Esophagus muscularis mucosa (tissue), 4 donors: Measurements from ENCODE around the gene ROBO4. TPM values are rescaled to one million over a fixed set of nuclear protein-coding genes. Genes with fewer than 3 reads are reported as not detected.

Source experiments
- DNase-seq: peaks from one replicate; pipeline ENCODE4 v3.0.0-alpha.2; 2017; ENCODE audit errors: extremely low spot score
- H3K27ac ChIP-seq, 4 donors: fragments of 200-600 bp; sonication (generic); replicated peaks in 1 of 4; 1 replicate in 3 of 4; 2 replicates in 1 of 4; pipeline ENCODE4 v1.5.1; 2016 to 2019; ENCODE audit warnings: mild to moderate bottlenecking in 1 of 4
- H3K27me3 ChIP-seq, 4 donors: fragments of 200-600 bp; sonication (generic); one replicate each; pipeline versions ENCODE4 v1.5.1 to v1.6.0; 2016 to 2019
- H3K36me3 ChIP-seq, 4 donors: fragments of 200-600 bp; sonication (generic); one replicate each; pipeline ENCODE4 v1.5.1; 2016 to 2019
- H3K4me1 ChIP-seq, 4 donors: fragments of 200-600 bp; sonication (generic); one replicate each; pipeline ENCODE4 v1.5.1; 2016 to 2019
- H3K4me3 ChIP-seq, 4 donors: fragments of 200-600 bp; sonication (generic); 1 replicate in 2 of 4; 2 replicates in 2 of 4; pipeline ENCODE4 v1.5.1; 2016 to 2019; ENCODE audit warnings: mild to moderate bottlenecking in 4 of 4, moderate library complexity in 1 of 4
- H3K9me3 ChIP-seq, 4 donors: fragments of 200-600 bp; sonication (generic); 1 replicate in 3 of 4; 2 replicates in 1 of 4; pipeline ENCODE4 v1.5.1; 2016 to 2019
- EP300 ChIP-seq: sonication (generic); formaldehyde crosslinking; IDR thresholded peaks from one replicate; pipeline ENCODE4 v1.6.1; 2017; ENCODE audit warnings: antibody characterized with exemption
- POLR2A ChIP-seq: fragments of 450-650 bp; IDR thresholded peaks from one replicate; pipeline ENCODE4 v1.6.1; 2017; ENCODE audit warnings: antibody characterized with exemption, moderate library complexity, mild to moderate bottlenecking, low read depth
- POLR2AphosphoS5 ChIP-seq, 2 donors: sonication (generic); formaldehyde crosslinking; IDR thresholded peaks; one replicate each; pipeline ENCODE4 v1.6.1; 2017; ENCODE audit warnings: antibody characterized with exemption in 2 of 2
- WGBS: methylation state at CpG from one replicate; pipeline ENCODE4 v1.1.5; 2018; 5-methylcytosine and 5-hydroxymethylcytosine counted together
- intact Hi-C: fragments of 100-400 bp; cut with DNase I; formaldehyde crosslinking; loops from one replicate; pipeline ENCODE4 v1.15.1; 2023
- total RNA-seq, 4 donors: library from RNA; depleted of rRNA; stranded (reverse); fragments of >200 nt; gene quantifications; one replicate each; pipeline versions ENCODE4 v1.1.0 to v1.2.1, GENCODE V29; 2016
- TF ChIP-seq, protein P1 (sequence below), 3 experiments: fragments of 200-600 bp in 2 of 3; fragments of 450-650 bp in 1 of 3; sonication (generic) in 2 of 3; IDR thresholded peaks; one replicate each; pipeline ENCODE4 v1.5.1; 2017 to 2019; ENCODE audit warnings: antibody characterized with exemption in 3 of 3, mild to moderate bottlenecking in 2 of 3, moderate library complexity in 1 of 3

The ROBO4 gene
- total RNA-seq, 4 donors from 2014 or later, result 16.2 to 49.8 (median 36.7) TPM

DNA sequence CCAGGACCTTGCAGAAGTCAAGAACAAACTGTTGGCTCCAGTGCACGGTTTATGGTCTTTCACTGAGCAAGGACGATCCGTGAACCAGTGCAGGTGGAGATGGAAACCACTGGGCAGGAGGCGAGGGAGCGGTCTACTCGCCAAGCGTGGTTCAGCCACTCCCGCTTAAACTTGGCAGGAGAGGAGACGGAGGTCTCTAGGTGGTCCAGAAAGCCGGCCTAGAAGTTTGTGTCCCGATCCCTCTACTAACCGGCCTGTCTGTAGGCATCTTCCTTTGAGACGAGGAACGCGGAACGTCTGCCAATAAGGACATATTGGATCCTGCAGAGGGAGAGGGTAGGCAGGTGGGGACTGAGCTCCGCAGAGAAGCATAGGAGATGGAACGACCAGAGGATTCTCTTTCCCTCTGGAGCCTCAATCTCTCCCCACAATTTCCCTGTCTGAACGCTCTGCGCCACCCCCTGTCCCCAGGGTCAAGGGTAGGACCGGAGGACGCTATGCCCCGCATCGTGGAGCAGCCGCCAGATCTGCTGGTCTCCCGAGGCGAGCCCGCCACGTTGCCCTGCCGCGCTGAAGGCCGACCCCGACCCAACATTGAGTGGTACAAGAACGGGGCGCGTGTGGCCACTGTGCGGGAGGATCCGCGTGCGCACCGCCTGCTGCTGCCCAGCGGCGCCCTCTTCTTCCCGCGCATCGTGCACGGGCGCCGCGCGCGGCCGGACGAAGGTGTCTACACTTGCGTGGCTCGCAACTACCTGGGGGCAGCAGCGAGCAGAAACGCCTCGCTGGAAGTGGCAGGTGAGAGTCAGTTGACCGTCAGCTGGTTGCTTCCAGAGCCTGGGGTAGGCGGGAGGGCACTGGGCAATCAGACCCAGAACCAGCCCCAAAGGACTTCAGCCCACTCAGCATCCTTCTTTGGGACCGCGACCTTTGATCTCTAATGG, 29.1 kb downstream of the ROBO4 start:
- WGBS, result 11% methylated on average over 48 of the region's 63 CpGs

DNA sequence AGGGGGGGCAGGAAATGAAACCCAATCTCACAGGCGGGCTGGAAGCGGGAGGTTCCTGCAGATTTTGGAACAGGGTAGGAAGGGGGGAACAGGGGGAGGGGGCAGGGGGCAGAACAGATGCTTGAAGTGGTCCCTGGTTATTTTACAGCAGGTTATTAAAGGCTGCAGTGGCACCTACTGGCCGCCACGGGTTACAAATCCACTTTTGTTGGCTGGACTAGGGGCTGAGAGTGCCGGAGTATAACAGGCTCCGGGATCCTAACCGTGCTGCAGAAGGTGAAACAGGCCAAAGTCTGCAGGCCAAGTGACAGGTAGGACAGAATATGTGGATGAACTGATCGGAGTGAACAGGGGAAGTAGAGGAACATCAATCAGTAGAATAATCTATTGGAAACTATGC, 30.0 kb downstream of the ROBO4 start:
- Histone ChIP-seq H3K36me3 (no peaks in the 10 kb centered on the region), H3K27me3 (peaks cover 5 to 96% (median 73%) of the 10 kb centered on the region in 4 donors), H3K27ac (no peak overlapping the region), H3K9me3 (no peaks in the 10 kb centered on the region), H3K4me3 (peak overlapping the region in 1 of 4 donors; percentile 1), H3K4me1 (peaks cover 50 to 67% (median 57%) of the 10 kb centered on the region in 4 donors)
- 4% methylated on average over 8 of the region's 8 CpGs for WGBS
- DNase-seq, result no peak
- no peak for TF ChIP-seq EP300
- TF ChIP-seq, protein P1, sequence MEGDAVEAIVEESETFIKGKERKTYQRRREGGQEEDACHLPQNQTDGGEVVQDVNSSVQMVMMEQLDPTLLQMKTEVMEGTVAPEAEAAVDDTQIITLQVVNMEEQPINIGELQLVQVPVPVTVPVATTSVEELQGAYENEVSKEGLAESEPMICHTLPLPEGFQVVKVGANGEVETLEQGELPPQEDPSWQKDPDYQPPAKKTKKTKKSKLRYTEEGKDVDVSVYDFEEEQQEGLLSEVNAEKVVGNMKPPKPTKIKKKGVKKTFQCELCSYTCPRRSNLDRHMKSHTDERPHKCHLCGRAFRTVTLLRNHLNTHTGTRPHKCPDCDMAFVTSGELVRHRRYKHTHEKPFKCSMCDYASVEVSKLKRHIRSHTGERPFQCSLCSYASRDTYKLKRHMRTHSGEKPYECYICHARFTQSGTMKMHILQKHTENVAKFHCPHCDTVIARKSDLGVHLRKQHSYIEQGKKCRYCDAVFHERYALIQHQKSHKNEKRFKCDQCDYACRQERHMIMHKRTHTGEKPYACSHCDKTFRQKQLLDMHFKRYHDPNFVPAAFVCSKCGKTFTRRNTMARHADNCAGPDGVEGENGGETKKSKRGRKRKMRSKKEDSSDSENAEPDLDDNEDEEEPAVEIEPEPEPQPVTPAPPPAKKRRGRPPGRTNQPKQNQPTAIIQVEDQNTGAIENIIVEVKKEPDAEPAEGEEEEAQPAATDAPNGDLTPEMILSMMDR (IDR thresholded peaks at IDR 0.05), result peak; percentile 14 to 51 (median 31)
- intact Hi-C loops, result no loop called here

More for the DNA sequence above, 29.1 kb downstream of the ROBO4 start:
- Histone ChIP-seq H3K4me1 (peaks cover 42 to 58% (median 48%) of the 10 kb centered on the region in 4 donors), H3K4me3 (no peak overlapping the region), H3K9me3 (no peaks in the 10 kb centered on the region), H3K36me3 (no peaks in the 10 kb centered on the region), H3K27ac (no peak overlapping the region), H3K27me3 (peaks cover 5 to 96% (median 67%) of the 10 kb centered on the region in 4 donors)
- no peak for DNase-seq
- TF ChIP-seq, protein P1 (IDR thresholded peaks at IDR 0.05), result no peak
- TF ChIP-seq POLR2A (no peak), EP300 (no peak), POLR2AphosphoS5 (IDR thresholded peaks at IDR 0.05) (no peak)
- intact Hi-C loops, result no loop called here

DNA sequence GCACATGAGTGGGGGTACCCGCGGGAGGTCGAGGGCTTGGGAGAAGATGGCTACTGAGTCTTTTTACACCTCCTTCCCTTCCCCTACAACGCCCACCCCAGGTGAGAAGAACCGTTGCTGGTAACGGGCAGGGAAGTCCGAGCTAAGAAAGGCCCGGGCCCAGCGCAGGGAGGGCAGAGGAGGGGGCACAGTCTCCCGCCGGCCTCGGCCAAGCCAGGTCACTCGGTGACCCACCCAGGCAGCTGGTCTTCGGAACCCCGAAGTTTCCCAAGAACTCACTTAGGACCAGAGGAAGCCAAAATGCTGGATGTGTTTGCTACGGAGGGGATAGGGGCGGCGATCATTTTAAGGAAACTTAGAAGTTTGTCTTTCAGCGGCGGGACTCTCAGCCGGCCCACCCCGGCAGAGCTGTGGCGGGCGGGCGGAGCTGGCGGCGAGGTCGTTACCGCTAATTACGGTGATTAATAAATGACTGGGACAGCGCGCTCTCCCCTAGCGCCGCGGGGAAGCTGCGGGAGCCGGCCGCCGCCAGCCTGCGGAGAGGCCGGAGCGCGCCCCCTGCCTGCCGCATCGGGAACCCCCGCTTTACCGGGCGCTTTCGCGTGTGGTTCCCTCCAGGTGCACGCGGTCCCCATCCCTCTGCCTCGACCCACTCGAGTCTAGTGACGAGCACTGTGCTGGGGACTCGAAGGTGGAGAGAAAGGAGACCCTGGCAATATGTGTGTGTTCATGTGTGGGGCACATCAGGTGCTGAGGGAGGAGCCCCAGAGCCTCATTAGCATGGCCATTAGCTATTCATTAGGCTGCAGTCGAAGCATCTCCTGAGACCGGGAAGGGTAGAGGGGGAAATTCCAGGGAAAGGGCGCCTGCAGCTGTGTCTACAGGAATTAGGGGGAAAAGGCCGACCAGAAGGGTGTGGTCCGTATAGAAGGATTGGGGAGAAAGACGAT, 31.5 kb downstream of the ROBO4 start:
- H3K36me3 ChIP-seq, result no peaks in the 10 kb centered on the region
- intact Hi-C loops, result no loop called here
- 13% methylated on average over 26 of the region's 62 CpGs for WGBS
- no peak overlapping the region for H3K27ac ChIP-seq
- TF ChIP-seq, protein P1 (IDR thresholded peaks at IDR 0.05), result peak; percentile 64 to 83 (median 72)
- TF ChIP-seq EP300 (no peak), POLR2AphosphoS5 (IDR thresholded peaks at IDR 0.05) (no peak), POLR2A (no peak)
- H3K27me3 ChIP-seq, result peaks cover 5 to 100% (median 79%) of the 10 kb centered on the region in 4 donors
- peak overlapping the region; percentile 32 to 49 (median 38) for H3K4me3 ChIP-seq
- peaks cover 50 to 70% (median 60%) of the 10 kb centered on the region in 4 donors for H3K4me1 ChIP-seq
- H3K9me3 ChIP-seq, result no peaks in the 10 kb centered on the region
- DNase-seq, result no peak

DNA sequence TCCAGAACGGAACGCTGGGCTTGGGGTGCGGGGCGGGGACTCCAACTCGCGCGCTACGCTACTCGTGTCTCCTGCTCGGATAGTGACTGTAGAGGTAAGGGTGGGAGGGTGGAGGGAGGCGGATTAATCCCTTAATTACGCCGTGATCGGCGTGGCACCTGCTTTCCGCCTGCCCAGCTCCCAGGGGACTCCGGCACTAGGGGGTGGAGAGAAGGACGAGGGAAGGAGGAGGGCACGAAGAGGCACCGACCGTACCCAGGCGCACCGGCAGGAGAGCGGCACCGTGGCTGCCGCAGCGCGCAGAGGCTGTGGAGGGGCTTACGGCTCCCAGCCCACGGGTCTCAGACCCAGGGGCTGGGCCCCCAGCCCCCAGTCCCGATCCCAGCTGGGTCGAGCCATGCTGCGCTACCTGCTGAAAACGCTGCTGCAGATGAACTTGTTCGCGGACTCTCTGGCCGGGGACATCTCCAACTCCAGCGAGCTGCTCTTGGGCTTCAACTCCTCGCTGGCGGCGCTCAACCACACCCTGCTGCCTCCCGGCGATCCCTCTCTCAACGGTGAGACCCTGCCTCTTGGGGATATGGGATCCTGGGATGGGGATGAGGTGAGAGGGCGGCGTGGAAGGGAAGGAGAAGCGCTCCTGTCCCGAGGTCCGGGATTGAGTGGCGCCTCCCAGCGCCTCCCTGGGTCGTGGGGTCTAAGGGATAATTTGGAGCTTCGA, 32.3 kb downstream of the ROBO4 start, which contains the start of gene ROBO3:
Gene ROBO3, plus strand, starts transcription at position 252 of the 721 bp plus-strand sequence. Its CDS starts 146 bp downstream, at position 398.
- no peak for DNase-seq
- no peak for TF ChIP-seq EP300
- TF ChIP-seq, protein P1 (IDR thresholded peaks at IDR 0.05), result no peak
- Histone ChIP-seq H3K4me3 (peak within 1 kb of the TSS; percentile 32 to 49 (median 38)), H3K27ac (no peak within 1 kb of the TSS), H3K27me3 (peaks cover 5 to 100% (median 82%) of the 10 kb centered on the region in 4 donors), H3K36me3 (no peaks in the 10 kb centered on the region), H3K4me1 (peaks cover 50 to 70% (median 60%) of the 10 kb centered on the region in 4 donors), H3K9me3 (no peaks in the 10 kb centered on the region)
- intact Hi-C loops, result no loop called here
- WGBS, result 2% methylated on average over 41 of the region's 53 CpGs
